HG03575 (cell line): ENCODE measurements around the gene C3.
"Not testable (repeated sequence)": the region's sequence is repeated elsewhere in the genome, so short reads cannot be mapped to it uniquely, and the experiment has no call there.

Source experiments
- ATAC-seq: cut with Tn5 transposase; IDR thresholded peaks from one replicate; pipeline ENCODE4 v1.9.1; 2021; ENCODE audit not compliant: unreplicated experiment, insufficient number of reproducible peaks, low FRiP score; ENCODE audit errors: extremely low read depth

Gene C3

GRCh38 chr19:6718111-6718740, 2.2 kb downstream of the C3 start:
- ATAC-seq, result no peak

GRCh38 chr19:6717441-6717971, 2.9 kb downstream of the C3 start:
- no peak for ATAC-seq

- no peak for ATAC-seq
These were observed 3.4 kb downstream of the C3 start for GRCh38 chr19:6717036-6717435.

- ATAC-seq, result no peak
These were observed 3.9 kb downstream of the C3 start for GRCh38 chr19:6716610-6716970.

GRCh38 chr19:6714749-6715555, 5.5 kb downstream of the C3 start:
- ATAC-seq, result no peak

GRCh38 chr19:6713773-6714692, 6.4 kb downstream of the C3 start:
- no peak for ATAC-seq

GRCh38 chr19:6712692-6713670, 7.5 kb downstream of the C3 start:
- ATAC-seq, result no peak

- no peak for ATAC-seq
These were observed 8.2 kb downstream of the C3 start for GRCh38 chr19:6712231-6712630.

- no peak for ATAC-seq
These were observed 8.8 kb downstream of the C3 start for GRCh38 chr19:6711605-6712004.

GRCh38 chr19:6711078-6711361, 9.4 kb downstream of the C3 start:
- no peak for ATAC-seq

- no peak for ATAC-seq
These were observed 10.0 kb downstream of the C3 start for GRCh38 chr19:6710273-6711077.

GRCh38 chr19:6709549-6709948, 10.9 kb downstream of the C3 start:
- ATAC-seq, result no peak

- not testable (repeated sequence) for ATAC-seq
These were observed 11.5 kb downstream of the C3 start for GRCh38 chr19:6708913-6709312.

GRCh38 chr19:6708346-6708745, 12.1 kb downstream of the C3 start:
- no peak for ATAC-seq

GRCh38 chr19:6707658-6708018, 12.8 kb downstream of the C3 start:
- no peak for ATAC-seq

- no peak for ATAC-seq
These were observed 13.3 kb downstream of the C3 start for GRCh38 chr19:6707011-6707657.

GRCh38 chr19:6706633-6706958, 13.9 kb downstream of the C3 start:
- no peak for ATAC-seq
